ENCODE results near the gene FREY1. TPM values are rescaled to one million over a fixed set of nuclear protein-coding genes. Genes with fewer than 3 reads are reported as not detected.

FREY1 gene
- total RNA-seq, 3 donors from 2014 or later = 0.48 to 3.2 (median 0.98) TPM

- TF ChIP-seq, protein P1, sequence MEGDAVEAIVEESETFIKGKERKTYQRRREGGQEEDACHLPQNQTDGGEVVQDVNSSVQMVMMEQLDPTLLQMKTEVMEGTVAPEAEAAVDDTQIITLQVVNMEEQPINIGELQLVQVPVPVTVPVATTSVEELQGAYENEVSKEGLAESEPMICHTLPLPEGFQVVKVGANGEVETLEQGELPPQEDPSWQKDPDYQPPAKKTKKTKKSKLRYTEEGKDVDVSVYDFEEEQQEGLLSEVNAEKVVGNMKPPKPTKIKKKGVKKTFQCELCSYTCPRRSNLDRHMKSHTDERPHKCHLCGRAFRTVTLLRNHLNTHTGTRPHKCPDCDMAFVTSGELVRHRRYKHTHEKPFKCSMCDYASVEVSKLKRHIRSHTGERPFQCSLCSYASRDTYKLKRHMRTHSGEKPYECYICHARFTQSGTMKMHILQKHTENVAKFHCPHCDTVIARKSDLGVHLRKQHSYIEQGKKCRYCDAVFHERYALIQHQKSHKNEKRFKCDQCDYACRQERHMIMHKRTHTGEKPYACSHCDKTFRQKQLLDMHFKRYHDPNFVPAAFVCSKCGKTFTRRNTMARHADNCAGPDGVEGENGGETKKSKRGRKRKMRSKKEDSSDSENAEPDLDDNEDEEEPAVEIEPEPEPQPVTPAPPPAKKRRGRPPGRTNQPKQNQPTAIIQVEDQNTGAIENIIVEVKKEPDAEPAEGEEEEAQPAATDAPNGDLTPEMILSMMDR (IDR thresholded peaks at IDR 0.05) = no peak
- TF ChIP-seq POLR2A (IDR thresholded peaks at IDR 0.05) = no peak
- TF ChIP-seq POLR2AphosphoS5 (IDR thresholded peaks at IDR 0.05) = no peak
- intact Hi-C loops (cut with DNase I; ENCODE audit: low total_unique reads) = no loop called here
- no peak for DNase-seq (ENCODE audit: low spot score in 2 of 2)
- Histone ChIP-seq H3K9me3 (no peaks in the 10 kb centered on the region), H3K4me3 (no peak overlapping the region), H3K27ac (no peak overlapping the region), H3K4me1 (peaks cover 4 to 6% of the 10 kb centered on the region in 2 donors), H3K27me3 (no peaks in the 10 kb centered on the region), H3K36me3 (no peaks in the 10 kb centered on the region)
These were observed 10.6 kb downstream of the FREY1 start for GRCh38 chr11:45896422-45896984.

GRCh38 chr11:45895553-45896259, 11.4 kb downstream of the FREY1 start:
- Histone ChIP-seq H3K9me3 (no peaks in the 10 kb centered on the region), H3K27me3 (no peaks in the 10 kb centered on the region), H3K4me3 (no peak overlapping the region), H3K4me1 (peaks cover 0 to 1% of the 10 kb centered on the region in 2 donors), H3K27ac (no peak overlapping the region), H3K36me3 (no peaks in the 10 kb centered on the region)
- no peak for TF ChIP-seq POLR2AphosphoS5 (IDR thresholded peaks at IDR 0.05)
- TF ChIP-seq, protein P1 (IDR thresholded peaks at IDR 0.05) = no peak
- no peak for TF ChIP-seq POLR2A (IDR thresholded peaks at IDR 0.05)
- DNase-seq (ENCODE audit: low spot score in 2 of 2) = no peak
- intact Hi-C loops (cut with DNase I; ENCODE audit: low total_unique reads) = no loop called here

GRCh38 chr11:45894555-45895247, 12.4 kb downstream of the FREY1 start:
- no peak overlapping the region for H3K27ac ChIP-seq
- intact Hi-C loops (cut with DNase I; ENCODE audit: low total_unique reads) = no loop called here

DNA sequence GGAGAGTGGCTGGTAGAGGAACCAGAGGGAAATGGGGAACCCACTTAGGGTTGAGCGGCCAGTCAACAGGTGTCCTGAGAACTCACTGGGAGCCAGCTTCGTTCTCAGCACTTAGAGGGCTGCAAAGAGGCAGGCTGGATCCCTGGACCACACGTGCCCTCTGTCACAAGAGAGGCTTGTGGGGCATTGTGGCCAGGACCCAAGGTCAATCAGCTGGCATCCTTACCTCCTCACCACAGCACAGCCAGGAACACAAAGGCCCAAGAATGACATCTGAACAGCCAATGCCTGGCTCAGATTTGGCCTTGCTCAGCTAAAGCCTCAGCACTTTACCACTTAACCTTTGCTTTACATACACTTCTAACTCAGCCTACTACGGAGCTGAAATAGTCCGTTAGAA, 14.2 kb downstream of the FREY1 start:
- intact Hi-C loops (cut with DNase I; ENCODE audit: low total_unique reads) = no loop called here
- no peaks in the 10 kb centered on the region for H3K36me3 ChIP-seq
- no peak overlapping the region for H3K27ac ChIP-seq
- TF ChIP-seq, protein P1 (IDR thresholded peaks at IDR 0.05) = no peak
- TF ChIP-seq POLR2AphosphoS5 (IDR thresholded peaks at IDR 0.05) (no peak), POLR2A (IDR thresholded peaks at IDR 0.05) (no peak)
- no peaks in the 10 kb centered on the region for H3K9me3 ChIP-seq
- no peaks in the 10 kb centered on the region for H3K4me1 ChIP-seq
- DNase-seq (ENCODE audit: low spot score in 2 of 2) = no peak
- H3K27me3 ChIP-seq = no peaks in the 10 kb centered on the region
- H3K4me3 ChIP-seq = no peak overlapping the region

More at GRCh38 chr11:45894555-45895247, 12.4 kb downstream of the FREY1 start:
- no peak overlapping the region for H3K4me3 ChIP-seq
- no peaks in the 10 kb centered on the region for H3K9me3 ChIP-seq
- DNase-seq (ENCODE audit: low spot score in 2 of 2) = no peak
- no peaks in the 10 kb centered on the region for H3K27me3 ChIP-seq
- TF ChIP-seq, protein P1 (IDR thresholded peaks at IDR 0.05) = no peak
- TF ChIP-seq POLR2A (IDR thresholded peaks at IDR 0.05) (no peak), POLR2AphosphoS5 (IDR thresholded peaks at IDR 0.05) (no peak)
- no peaks in the 10 kb centered on the region for H3K36me3 ChIP-seq
- no peaks in the 10 kb centered on the region for H3K4me1 ChIP-seq
